Measurements from ENCODE around the gene IKZF1.

The IKZF1 gene

DNA sequence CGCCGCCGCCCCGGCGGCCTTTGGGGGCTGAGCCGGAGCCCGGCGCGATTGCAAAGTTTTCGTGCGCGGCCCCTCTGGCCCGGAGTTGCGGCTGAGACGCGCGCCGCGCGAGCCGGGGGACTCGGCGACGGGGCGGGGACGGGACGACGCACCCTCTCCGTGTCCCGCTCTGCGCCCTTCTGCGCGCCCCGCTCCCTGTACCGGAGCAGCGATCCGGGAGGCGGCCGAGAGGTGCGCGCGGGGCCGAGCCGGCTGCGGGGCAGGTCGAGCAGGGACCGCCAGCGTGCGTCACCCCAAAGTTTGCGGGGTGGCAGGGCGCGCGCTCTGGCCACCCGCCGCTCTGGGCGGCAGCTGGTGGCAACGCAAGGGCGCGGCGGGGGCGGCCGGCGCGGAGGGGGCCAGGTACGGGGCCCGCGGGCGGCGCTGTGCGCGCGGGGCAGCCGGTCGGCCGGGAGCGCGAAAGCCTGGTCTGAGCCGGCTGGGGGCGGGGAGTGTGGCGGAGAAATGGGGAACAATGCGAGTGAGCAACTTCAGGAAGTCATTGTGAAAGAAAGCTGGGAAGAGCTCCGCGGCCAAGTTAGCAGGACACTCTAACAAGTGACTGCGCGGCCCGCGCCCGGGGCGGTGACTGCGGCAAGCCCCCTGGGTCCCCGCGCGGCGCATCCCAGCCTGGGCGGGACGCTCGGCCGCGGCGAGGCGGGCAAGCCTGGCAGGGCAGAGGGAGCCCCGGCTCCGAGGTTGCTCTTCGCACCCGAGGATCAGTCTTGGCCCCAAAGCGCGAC is at the start of gene IKZF1:
Gene IKZF1, plus strand, starts transcription at position 588 of the 782 bp plus-strand sequence. CDS start 14,346 bp downstream, outside the sequence.
- DNase-seq (ENCODE audit: low spot score): peak; percentile 66

DNA sequence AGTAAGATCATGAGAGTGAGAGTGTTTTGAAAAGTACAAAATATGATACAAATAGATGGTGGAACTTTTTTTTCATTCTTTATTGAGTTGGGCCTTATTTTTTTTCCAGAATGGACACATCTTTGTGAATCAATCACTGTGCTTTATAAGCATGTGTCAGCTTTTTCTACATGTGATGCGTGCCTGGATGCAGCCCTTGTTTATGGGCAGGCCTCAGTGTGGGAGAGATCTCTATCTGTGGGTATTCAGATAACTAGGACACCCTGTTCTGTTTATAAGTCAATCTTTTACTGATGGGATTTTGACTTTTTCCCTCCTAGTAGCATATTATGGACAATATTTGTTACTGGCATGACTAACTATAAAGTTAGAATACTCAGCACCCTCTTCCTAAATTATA is 42.9 kb upstream of the IKZF1 start:
- DNase-seq (ENCODE audit: low spot score): peak; percentile 45

DNA sequence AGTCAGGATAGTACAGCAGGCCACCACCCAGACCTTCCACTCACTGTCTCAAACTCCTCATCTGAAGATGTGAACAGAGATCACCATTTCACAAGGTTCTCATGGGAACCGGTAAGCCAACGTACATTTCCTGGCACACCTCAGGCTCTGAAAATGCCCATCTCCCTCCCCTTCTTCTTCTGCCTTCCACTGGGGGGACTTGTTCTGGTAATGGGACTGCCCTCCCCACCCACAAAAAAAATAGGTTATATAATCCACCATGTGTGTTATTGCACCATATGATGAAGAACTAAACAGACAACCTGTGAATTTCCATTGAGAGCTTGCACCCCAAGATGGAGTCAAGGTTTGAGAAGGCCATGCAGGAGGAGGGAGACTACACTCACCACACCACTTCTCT is 42.1 kb upstream of the IKZF1 start:
- DNase-seq (ENCODE audit: low spot score): no peak

DNA sequence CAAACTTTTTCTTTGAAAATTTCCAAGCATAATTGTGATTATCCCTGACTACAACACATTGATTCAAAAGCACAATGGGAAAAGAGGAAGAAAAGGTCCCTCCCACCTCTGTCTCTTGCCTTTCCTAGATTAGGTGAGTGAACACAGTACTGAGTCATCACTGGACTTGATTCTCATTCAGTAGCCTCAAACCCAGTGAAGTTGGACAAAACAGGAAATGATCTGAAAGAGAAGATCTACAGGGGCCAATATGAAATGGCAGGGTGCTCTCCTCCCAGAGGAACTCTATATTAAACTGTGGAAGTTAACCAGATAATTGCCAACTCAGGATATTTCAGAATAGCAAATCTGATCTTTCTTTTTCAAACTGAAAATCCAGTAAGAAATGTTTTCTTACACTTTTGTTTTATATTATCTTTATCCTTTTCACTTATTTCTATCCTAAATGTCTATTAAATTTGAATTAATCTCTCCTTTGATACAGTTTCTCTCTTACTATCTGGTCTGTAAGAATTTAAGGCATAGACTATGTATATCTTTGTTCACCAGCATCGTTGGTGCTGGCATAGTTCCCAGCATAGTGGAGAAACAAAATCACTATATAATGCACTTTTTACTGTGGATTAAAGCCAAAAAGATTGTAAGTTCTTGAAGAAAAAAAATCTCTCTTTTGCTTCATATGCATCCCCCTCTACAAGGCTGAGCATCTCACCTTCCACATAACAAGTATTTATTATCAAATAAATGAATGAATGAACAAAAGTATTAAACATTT is 41.4 kb upstream of the IKZF1 start:
- DNase-seq (ENCODE audit: low spot score): peak; percentile 48

DNA sequence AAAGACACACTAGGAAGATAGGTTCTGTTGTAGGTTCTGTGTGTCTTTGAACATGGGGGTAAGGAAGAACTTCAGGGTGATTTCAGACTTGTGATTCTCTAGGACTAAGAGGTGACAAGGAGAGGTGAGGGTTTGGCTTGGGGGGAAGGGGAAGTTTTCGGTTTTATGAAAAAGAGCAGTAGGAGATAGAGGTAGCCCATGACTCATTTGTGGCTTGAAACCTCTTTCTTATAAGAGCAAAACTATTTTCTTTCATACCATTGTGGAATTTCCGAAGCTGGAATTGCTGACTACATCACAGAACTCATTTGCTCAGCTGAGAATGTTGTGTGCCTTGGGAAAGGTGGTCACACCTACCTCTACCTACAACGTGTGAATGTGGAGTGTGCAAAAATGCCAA is 39.6 kb upstream of the IKZF1 start:
- peak; percentile 71 for DNase-seq (ENCODE audit: low spot score)

DNA sequence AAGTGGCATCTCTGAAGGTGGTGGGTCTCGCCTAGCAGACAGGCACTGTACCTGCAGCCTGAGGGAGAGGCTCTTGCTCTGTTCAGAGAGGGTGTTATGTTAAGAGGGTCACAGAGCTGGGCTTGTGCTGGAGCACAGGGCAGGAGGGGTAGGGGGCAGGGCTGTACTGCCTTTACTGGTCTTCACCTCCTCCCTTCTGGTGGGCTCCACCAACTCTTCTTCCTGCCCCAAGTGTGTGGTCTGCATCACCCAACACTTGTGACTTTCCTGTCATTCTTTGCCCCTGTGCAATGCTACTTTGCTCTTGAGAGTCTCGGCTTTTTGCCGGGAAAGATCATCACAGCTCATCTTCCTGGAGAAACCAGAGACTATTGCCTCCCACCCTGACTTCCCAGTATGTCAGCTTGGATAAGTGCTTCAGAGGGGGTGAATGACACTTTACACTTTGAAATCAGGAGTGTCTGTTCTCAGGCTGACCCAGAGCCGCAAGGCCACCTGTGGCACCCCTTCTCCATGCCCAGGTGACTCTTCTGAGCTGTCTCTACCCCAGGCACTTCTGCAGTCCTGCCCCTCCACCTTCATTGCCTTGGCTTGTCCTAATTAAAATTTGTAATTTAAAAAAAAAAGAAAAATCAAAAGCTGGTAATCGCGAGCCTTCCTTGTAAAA is 38.4 kb upstream of the IKZF1 start:
- DNase-seq (ENCODE audit: low spot score): no peak

DNA sequence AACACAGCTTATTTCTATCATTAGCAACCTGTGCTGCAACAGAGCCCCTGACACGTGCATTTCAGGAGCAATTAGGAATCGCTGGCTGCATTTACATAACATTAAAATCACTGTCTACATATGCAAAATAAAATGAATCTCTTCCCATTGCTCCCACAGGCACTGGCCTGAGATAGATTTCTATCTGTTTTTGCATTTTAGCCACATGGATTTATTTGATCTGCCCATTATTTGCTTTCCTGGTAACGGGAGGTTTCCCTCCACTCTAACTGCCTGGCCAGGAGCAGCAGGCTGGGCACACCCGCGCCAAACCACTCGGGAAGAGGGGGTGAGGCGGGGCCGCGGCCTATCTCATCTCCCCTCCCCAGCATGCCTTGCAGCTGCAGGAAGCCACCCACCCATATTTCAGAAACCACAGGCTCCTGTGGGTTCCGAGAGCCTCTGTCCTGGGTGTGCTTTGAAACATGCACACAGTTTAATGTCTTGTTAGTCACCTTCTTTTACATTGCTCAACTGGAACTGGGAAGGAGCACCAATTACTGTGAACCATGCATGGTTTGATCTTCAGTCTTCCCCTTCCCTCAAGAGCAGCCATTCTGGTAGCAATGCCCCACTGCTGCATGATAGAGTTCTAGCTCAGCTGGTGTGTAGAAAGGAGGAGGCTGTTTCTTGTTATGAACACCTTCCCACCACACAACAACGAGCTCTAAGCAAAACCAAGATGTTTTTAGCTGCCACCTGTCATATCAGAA is 37.7 kb upstream of the IKZF1 start:
- DNase-seq (ENCODE audit: low spot score): peak; percentile 87

DNA sequence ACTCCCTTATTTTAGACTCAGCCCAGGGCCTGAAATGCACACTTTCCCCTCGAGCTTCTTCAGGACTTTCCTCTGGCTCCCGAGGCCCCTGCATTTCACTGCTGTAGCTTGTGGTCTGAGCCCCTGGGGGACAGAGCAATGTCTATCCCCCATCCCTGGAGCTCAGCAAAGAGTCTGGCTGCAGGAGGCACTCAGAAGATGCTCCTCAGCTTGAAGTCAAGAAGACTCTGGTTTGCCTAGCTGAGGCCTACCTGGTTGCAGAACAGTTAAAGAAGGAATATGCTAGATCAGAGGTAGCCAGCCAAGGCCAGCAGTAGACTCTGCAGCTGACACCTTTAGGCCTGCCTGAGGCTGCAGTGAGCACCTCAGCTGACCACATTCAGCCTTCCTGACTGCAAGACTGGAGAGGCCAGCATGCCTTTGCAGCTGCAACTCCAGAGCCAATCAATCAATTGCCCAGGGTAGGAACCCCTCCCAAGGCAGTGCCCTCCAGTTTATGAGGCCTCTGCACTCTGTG is 36.9 kb upstream of the IKZF1 start:
- DNase-seq (ENCODE audit: low spot score): no peak

DNA sequence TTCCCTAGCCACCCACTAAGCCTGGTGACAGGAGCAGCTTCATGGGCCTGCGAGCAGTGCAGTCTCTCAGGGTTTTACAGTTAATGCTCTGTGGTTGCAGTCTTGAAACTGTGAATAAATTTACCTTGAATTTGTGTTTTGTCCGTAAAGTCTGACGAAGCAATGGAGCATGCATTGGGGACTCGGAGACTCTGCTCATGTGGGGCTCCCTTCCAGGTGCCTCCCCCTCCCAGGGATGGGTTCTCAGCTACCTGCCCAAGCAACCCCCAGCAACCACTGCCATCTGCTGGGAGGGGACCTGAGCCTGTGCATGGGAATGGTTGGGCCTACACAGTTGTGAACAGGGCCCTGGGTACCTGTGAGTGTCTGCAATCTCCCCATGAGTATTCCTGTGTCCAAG is 36.3 kb upstream of the IKZF1 start:
- peak; percentile 29 for DNase-seq (ENCODE audit: low spot score)

DNA sequence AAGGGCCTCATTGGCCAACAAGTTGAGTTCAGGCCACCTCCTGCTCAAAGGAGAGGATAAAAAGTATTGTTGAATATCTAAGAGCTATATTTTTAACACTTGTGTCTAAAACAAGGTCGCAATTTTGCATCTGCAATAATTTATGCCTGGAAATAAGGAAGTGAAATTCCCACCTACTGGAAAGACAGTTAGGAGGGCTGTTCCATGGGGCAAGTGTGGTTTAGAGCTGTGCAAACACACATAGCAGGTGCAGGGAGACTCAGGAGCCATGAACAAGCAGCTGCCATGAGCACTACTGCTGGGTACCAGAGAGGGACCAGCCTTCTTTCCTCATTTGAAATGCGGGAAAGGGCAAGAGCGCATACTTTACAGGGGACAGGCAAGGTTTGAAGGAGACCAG is 35.5 kb upstream of the IKZF1 start:
- no peak for DNase-seq (ENCODE audit: low spot score)

DNA sequence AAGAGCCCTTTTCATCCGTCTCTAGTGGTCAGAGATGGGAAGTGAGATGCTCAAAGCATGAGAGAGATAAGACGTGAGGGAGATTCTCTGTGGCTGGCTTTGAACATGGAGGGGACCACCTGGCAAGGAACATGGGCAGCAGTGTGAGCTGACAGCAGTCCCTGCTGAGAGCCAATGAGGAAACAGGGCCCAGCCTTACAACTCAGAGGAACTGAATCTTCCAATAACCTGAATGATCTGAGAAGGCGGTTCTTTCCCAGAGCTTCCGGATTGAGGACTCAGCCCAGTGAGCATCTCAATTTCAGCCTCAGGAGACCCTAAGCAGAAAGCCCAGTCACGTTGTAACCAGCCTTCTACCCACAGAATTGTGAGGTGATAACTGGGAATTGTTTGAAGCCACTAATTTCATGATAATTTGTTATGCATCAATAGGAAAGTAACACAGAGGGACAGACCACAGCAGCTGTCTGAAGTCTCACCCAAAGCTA is 33.9 kb upstream of the IKZF1 start:
- no peak for DNase-seq (ENCODE audit: low spot score)

DNA sequence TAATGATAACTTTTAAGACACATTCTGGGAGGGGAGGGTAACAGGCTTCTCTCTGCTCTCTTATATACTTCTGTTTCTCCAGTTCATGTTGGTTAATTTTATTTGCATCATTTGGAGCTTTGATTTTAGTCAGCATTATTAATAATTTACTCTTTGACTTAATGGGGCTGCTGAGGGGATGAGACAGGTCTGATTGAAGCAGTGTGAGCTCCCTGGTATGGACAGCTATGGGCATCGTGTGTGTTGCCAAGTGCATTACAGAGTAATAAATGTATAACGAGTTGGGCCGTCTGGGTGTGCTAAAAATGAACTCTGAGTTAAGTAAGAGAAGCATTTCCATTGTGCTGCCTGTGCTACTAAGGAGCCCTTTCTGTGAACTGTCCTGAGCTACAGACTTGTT is 31.7 kb upstream of the IKZF1 start:
- no peak for DNase-seq (ENCODE audit: low spot score)

DNA sequence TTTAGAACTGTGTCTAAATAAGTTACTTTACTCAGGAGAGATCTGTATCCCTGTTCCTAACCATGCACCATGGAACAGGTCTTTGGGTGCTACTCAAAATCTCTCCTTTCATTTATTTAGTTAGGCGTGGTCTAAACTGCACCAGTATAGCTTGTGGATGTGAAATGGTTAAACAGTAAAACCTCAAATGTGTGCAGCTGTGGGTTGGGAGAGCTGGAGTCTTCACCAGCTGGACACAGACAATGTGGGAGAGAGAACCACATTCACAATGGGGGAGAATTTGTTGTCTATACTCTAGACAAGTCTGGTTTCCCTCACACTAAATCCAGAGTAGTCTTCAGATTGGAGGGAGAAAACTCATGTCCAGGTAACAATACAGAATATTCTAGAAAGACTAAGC is 31.2 kb upstream of the IKZF1 start:
- no peak for DNase-seq (ENCODE audit: low spot score)

DNA sequence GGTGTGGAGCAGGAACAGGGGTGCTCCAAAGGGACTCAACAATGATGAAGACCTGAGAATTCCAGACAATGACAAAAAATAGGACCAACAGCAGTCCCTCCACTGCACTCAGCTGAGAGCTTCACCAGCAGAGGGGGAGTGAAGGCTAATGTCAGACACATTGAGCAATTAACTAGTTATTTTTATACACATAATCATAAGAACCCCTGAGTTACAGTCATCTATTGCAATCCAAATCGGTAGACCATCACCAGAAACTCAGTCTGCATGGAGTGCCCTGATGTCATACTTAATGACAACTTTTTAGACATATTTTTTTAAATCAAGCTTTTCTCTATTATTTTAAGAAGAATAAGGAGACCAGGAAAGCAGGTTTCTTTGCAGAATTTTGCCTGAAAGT is 30.6 kb upstream of the IKZF1 start:
- no peak for DNase-seq (ENCODE audit: low spot score)

DNA sequence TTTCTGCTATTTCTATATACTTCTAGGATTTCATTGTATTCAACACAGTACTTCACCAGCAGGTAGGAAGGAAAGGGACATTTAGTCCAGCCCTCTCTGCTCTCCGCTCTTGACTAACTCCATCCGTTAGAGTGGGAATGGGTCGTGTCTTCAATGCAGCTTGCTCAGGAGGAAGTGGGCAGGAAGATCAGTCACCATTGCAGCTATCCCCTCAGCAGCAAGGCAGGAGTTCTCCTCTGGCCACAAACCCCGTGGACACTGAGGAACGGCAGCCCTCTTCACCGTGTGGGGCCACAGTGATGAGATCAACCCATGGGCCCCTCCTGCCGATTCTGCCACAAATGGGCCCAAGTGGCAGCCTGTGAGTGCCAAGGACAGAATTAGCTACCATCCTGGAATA is 30.2 kb upstream of the IKZF1 start:
- DNase-seq (ENCODE audit: low spot score): no peak

DNA sequence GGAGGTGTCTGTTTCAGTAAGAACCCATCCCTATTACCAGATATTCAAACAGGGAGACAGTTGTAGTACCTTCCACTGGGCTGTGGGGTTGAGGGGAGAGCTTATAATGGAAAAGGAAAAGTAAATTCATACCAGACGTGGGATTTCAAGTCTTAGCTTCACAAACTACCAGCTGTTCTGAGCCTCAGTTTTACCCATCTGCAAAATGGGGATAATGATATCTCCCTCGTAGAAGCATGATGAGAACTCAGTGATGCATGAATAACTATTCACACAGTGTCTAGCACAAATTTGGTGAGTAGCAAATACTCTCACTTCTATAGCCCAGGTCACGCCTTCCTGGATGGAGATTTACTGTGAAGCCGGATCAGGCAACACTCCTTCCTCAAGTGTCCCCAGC is 29.1 kb upstream of the IKZF1 start:
- no peak for DNase-seq (ENCODE audit: low spot score)

DNA sequence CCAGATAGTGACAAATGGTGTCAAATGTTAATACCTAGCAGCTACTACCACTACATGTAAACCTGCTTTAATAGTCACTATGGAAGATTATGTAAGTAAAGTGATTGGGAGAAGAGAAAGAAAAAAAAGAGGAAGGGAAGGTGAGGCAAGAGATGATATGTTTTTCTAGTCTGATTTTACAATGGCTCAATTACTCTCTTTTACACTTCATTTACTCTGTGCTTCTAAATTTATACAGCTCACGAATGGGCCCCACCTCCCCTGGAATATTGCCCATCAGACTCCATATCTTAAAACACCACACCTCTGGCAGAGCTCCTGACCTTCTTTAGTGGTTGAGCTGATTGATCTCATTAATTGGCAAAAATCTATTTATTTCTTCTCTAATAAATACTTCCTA is 28.0 kb upstream of the IKZF1 start:
- no peak for DNase-seq (ENCODE audit: low spot score)

DNA sequence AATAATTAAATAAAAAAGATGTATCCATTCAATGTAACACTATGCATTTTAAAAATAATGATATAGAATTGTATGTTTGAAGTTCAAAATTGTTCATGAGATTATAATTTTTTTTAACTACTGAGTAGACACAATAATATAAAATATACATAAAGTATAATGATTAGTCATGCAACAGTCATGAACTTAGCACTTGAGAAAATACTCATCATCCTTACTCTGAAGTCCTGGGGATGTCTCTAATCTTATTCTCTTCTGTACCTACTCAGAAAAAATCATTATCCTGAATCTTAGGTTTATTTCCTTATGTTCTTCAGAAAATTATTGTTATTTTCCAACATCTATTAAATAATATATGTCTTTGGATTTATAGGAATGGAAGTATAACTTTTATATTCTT is 26.4 kb upstream of the IKZF1 start:
- DNase-seq (ENCODE audit: low spot score): no peak

DNA sequence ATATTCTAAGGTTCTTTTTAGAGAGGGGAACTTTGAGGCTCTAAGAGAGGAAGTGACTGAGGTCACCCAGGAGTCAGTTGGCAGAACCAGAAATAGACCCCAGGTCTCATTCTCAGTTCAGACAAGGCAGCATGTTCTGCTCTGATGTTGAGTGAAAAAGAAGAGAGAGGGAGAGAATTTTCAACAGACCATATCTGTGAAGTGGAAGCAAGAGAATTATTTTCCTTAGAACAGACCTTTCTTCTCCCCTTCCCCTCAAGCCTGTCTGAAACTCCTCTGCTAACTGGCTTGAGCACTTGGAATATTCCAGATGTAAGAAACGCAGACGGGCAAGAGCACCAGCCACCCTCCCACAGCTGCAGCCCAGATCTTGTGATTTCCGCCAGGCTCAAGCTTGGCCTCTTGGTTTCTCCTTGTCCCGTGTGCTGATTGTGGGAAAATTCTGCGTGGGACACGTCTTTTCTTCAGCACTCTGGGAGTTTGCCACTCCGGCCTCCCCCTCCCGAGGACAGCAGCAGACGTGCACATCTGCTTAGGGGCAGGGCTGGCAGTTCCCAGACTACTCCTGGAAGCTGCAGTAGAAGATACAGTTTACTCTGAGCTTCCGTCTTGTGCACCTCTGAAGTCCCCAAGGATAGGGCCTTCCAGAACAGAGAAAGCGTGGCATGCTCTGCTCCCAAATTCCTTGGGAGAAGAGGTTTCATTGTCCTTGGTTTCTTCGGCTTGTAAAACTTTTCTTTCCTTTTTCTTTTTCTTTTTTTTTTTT is 22.7 kb upstream of the IKZF1 start:
- DNase-seq (ENCODE audit: low spot score): no peak

DNA sequence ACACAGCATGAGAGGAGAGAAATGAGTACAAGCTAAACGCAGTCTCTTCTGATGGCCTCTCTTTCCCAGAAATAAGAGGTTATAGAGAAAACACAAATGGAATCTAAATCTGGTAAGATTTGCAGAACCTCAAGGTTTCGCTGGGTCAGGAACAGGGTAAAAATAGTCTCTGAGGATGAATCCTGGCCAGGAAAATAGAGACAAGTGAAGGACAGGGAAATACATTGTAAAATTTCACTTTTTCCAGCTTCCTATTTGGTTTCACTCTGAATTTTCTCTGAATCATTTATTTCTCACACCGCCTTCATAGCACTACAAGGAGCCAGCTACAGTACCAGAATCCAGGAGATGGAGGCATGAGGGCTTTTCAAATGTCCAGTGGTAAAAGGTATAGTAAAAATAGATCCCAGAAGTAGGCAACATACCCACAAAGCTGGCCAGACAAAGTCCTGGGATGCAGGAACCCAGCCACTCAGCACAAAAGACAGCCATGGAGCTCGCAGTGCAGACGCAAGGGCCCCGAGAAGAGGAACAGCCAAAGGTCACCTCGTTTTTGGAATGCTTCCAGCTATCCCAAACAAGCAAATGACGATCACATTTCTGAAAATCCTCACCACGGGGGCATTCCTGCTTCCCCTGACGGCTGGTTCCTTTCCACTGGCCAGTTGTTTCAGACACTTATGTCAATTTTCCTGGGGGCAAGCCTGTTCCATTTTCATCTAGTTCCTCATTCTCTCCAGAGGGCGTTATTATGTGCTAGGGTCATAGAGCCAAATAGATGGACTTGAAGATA is 21.5 kb upstream of the IKZF1 start:
- no peak for DNase-seq (ENCODE audit: low spot score)
